ENCODE measurements around the gene TIMP3.

GRCh38 chr22:32859743-32860142, 58.2 kb downstream of the TIMP3 start:
- TF ChIP-seq CTCF (IDR thresholded peaks at IDR 0.05) (no peak), POLR2A (IDR thresholded peaks at IDR 0.05) (no peak)

All from heart left ventricle (tissue), 13 donors.